ENCODE measurements around the gene KCNJ4.

DNA sequence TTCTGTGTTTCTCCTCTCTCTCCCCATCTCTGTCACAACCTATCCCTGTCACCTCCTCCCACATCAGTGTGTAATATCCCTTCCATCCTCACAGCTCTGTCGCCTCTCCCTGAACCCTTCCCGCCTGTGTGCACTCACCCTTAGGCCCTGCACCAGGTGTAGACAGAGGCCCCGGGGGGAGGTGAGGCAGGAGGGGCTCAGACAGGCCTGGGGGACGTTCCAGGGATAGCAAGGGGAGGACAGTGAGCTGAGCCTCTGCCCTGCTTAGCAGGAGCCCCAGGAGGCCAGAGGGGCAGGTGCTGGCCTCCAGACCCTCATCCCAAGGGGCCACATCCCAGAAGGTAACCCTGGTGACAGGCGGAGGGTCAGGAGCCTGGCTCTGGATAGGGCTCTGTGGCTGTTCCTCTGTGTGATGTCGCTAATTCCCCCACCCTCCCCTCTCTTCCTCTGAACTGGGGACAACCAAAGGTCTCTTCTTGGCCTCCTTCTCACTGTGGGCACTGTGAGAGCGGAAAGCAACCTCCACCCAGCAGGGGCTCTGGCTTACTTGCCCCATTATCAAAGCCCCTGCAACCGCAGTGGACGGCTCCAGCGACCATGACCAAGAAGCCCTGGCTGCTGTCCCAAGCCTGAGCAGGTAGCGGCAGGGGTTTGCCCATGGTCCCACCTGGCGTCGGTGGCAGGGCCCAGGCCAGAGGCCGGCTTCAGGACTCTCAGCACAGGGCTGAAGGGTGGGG is 35.7 kb downstream of the KCNJ4 start:
- TF ChIP-seq, protein P1, sequence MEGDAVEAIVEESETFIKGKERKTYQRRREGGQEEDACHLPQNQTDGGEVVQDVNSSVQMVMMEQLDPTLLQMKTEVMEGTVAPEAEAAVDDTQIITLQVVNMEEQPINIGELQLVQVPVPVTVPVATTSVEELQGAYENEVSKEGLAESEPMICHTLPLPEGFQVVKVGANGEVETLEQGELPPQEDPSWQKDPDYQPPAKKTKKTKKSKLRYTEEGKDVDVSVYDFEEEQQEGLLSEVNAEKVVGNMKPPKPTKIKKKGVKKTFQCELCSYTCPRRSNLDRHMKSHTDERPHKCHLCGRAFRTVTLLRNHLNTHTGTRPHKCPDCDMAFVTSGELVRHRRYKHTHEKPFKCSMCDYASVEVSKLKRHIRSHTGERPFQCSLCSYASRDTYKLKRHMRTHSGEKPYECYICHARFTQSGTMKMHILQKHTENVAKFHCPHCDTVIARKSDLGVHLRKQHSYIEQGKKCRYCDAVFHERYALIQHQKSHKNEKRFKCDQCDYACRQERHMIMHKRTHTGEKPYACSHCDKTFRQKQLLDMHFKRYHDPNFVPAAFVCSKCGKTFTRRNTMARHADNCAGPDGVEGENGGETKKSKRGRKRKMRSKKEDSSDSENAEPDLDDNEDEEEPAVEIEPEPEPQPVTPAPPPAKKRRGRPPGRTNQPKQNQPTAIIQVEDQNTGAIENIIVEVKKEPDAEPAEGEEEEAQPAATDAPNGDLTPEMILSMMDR (IDR thresholded peaks at IDR 0.05; ENCODE audit: borderline replicate concordance, extremely low read depth, low read length, poor library complexity, severe bottlenecking) = no peak
- TF ChIP-seq EZH2 (IDR thresholded peaks at IDR 0.05; ENCODE audit: borderline replicate concordance, low read depth, low read length, severe bottlenecking) = no peak
